Sigmoid colon (tissue), 7 donors: ENCODE measurements around the gene RIPK1. TPM values are rescaled to one million over a fixed set of nuclear protein-coding genes. Genes with fewer than 3 reads are reported as not detected.
"Not testable (repeated sequence)": the region's sequence is repeated elsewhere in the genome, so short reads cannot be mapped to it uniquely, and the experiment has no call there.

ENCODE experiments used
- DNase-seq: peaks from one replicate; pipeline ENCODE4 v3.0.0-alpha.2; 2019
- H3K27ac ChIP-seq, 4 donors: fragments of 200-600 bp; sonication (generic); one replicate each; pipeline ENCODE4 v1.5.1; 2016 to 2019; ENCODE audit warnings: mild to moderate bottlenecking in 1 of 4
- H3K27me3 ChIP-seq, 3 donors: fragments of 200-600 bp; sonication (generic); one replicate each; pipeline ENCODE4 v1.5.1; 2019; ENCODE audit warnings: mild to moderate bottlenecking in 1 of 3
- H3K36me3 ChIP-seq, 4 donors: fragments of 200-600 bp; sonication (generic); one replicate each; pipeline ENCODE4 v1.5.1; 2016 to 2019
- H3K4me1 ChIP-seq, 4 donors: fragments of 200-600 bp; sonication (generic); one replicate each; pipeline ENCODE4 v1.5.1; 2017 to 2019
- H3K4me3 ChIP-seq, 4 donors: fragments of 200-600 bp; sonication (generic); one replicate each; pipeline ENCODE4 v1.5.1; 2017 to 2019; ENCODE audit warnings: mild to moderate bottlenecking in 2 of 4, moderate library complexity in 1 of 4
- H3K9me3 ChIP-seq, 4 donors: fragments of 200-600 bp in 3 of 4; sonication (generic) in 3 of 4; one replicate each; pipeline versions ENCODE4 v1.5.1 to v1.6.1; 2013 to 2019
- CTCF ChIP-seq, 4 experiments: fragments of 450-650 bp in 3 of 4; fragments of 200-600 bp in 1 of 4; IDR thresholded peaks; one replicate each; pipeline ENCODE4 v1.5.1; 2016 to 2019; ENCODE audit warnings: antibody characterized with exemption in 4 of 4, mild to moderate bottlenecking in 3 of 4, moderate library complexity in 2 of 4
- EP300 ChIP-seq, 4 donors: sonication (generic); formaldehyde crosslinking; IDR thresholded peaks; one replicate each; pipeline ENCODE4 v1.6.1; 2017; ENCODE audit warnings: antibody characterized with exemption in 4 of 4
- POLR2A ChIP-seq, 2 donors: fragments of 450-650 bp; IDR thresholded peaks; one replicate each; pipeline ENCODE4 v1.6.1; 2016; ENCODE audit warnings: antibody characterized with exemption in 2 of 2, mild to moderate bottlenecking in 2 of 2, moderate library complexity in 2 of 2
- POLR2AphosphoS5 ChIP-seq, 4 donors: sonication (generic); formaldehyde crosslinking; IDR thresholded peaks; one replicate each; pipeline ENCODE4 v1.6.1; 2017; ENCODE audit warnings: antibody characterized with exemption in 4 of 4
- WGBS, 2 donors: extraction: QIAGEN DNeasy Blood & Tissue Kit; methylation state at CpG; one replicate each; pipeline ENCODE4 v1.1.7; 2013; 5-methylcytosine and 5-hydroxymethylcytosine counted together
- intact Hi-C: fragments of 100-400 bp; cut with DNase I; formaldehyde crosslinking; loops from one replicate; pipeline ENCODE4 v1.15.1; 2023
- polyA plus RNA-seq, 3 donors: library from polyadenylated mRNA; stranded (reverse); fragments of 200-250 nt; gene quantifications; one replicate each; pipeline ENCODE4 v1.2.3, GENCODE V29; 2013
- total RNA-seq, 4 donors: library from RNA; depleted of rRNA; stranded (reverse); fragments of >200 nt; gene quantifications; one replicate each; pipeline ENCODE4 v1.1.0, GENCODE V29; 2016
- donor health status: healthy with polysubstance abuse.
- donor health status: Bipolar disorder and iron deficiency.
- donor health status: healthy.

The RIPK1 gene
- total and polyA plus RNA-seq, 7 donors: 19.7 to 27.3 (median 20.7) TPM

- DNase-seq: no peak
- Histone ChIP-seq H3K27me3 (no peaks in the 10 kb centered on the region), H3K27ac (no peak overlapping the region), H3K4me1 (peaks cover 0 to 22% (median 15%) of the 10 kb centered on the region in 4 donors), H3K4me3 (no peak overlapping the region), H3K9me3 (no peaks in the 10 kb centered on the region), H3K36me3 (peaks cover 8 to 47% (median 30%) of the 10 kb centered on the region in 4 donors)
- 93 to 96% methylated on average over 3 of the region's 3 CpGs for WGBS, 2 donors
- intact Hi-C loops: no loop called here
- TF ChIP-seq POLR2A (IDR thresholded peaks at IDR 0.05): no peak
- no peak for TF ChIP-seq CTCF (IDR thresholded peaks at IDR 0.05)
- TF ChIP-seq EP300 (IDR thresholded peaks at IDR 0.05): no peak
- TF ChIP-seq POLR2AphosphoS5 (IDR thresholded peaks at IDR 0.05): no peak
Measured at GRCh38 chr6:3076320-3076719, 8.0 kb downstream of the RIPK1 start.

- H3K36me3 ChIP-seq: peaks cover 8 to 57% (median 34%) of the 10 kb centered on the region in 4 donors
- 91 to 94% methylated on average over 9 of the region's 9 CpGs for WGBS, 2 donors
- no peaks in the 10 kb centered on the region for H3K9me3 ChIP-seq
Measured at GRCh38 chr6:3077430-3077829, 9.1 kb downstream of the RIPK1 start.

GRCh38 chr6:3078952-3079351, 10.7 kb downstream of the RIPK1 start:
- H3K4me3 ChIP-seq, intact Hi-C loops, H3K27me3 ChIP-seq, H3K9me3 ChIP-seq, DNase-seq, H3K27ac ChIP-seq: not testable (repeated sequence)
- Histone ChIP-seq H3K4me1 (peaks cover 0 to 18% (median 14%) of the 10 kb centered on the region in 4 donors), H3K36me3 (peaks cover 8 to 72% (median 47%) of the 10 kb centered on the region in 4 donors)
- WGBS, 2 donors: 96 to 98% methylated on average over 8 of the region's 8 CpGs

More at GRCh38 chr6:3077430-3077829, 9.1 kb downstream of the RIPK1 start:
- H3K27me3 ChIP-seq: no peaks in the 10 kb centered on the region
- intact Hi-C loops: no loop called here
- H3K4me3 ChIP-seq: no peak overlapping the region
- H3K27ac ChIP-seq: no peak overlapping the region
- H3K4me1 ChIP-seq: peaks cover 0 to 18% (median 14%) of the 10 kb centered on the region in 4 donors
- DNase-seq: no peak
- TF ChIP-seq POLR2A (IDR thresholded peaks at IDR 0.05) (no peak), POLR2AphosphoS5 (IDR thresholded peaks at IDR 0.05) (no peak), CTCF (IDR thresholded peaks at IDR 0.05) (no peak), EP300 (IDR thresholded peaks at IDR 0.05) (no peak)

- WGBS, 2 donors: 87 to 98% methylated on average over 1 of the region's 1 CpG
- H3K27me3 ChIP-seq: no peaks in the 10 kb centered on the region
- TF ChIP-seq POLR2AphosphoS5 (IDR thresholded peaks at IDR 0.05) (no peak), EP300 (IDR thresholded peaks at IDR 0.05) (no peak), CTCF (IDR thresholded peaks at IDR 0.05) (no peak), POLR2A (IDR thresholded peaks at IDR 0.05) (no peak)
- peaks cover 8 to 80% (median 50%) of the 10 kb centered on the region in 4 donors for H3K36me3 ChIP-seq
- no peak for DNase-seq
- peaks cover 0 to 18% (median 14%) of the 10 kb centered on the region in 4 donors for H3K4me1 ChIP-seq
- no peak overlapping the region for H3K4me3 ChIP-seq
- H3K27ac ChIP-seq: no peak overlapping the region
- no peaks in the 10 kb centered on the region for H3K9me3 ChIP-seq
- intact Hi-C loops: no loop called here
Measured at GRCh38 chr6:3079682-3080081, 11.4 kb downstream of the RIPK1 start.

- Histone ChIP-seq H3K4me3 (no peak overlapping the region), H3K27ac (no peak overlapping the region), H3K27me3 (no peaks in the 10 kb centered on the region), H3K4me1 (no peaks in the 10 kb centered on the region), H3K36me3 (peaks cover 8 to 98% (median 53%) of the 10 kb centered on the region in 4 donors), H3K9me3 (no peaks in the 10 kb centered on the region)
- TF ChIP-seq CTCF (IDR thresholded peaks at IDR 0.05): no peak
- TF ChIP-seq POLR2AphosphoS5 (IDR thresholded peaks at IDR 0.05): no peak
- TF ChIP-seq EP300 (IDR thresholded peaks at IDR 0.05): no peak
- TF ChIP-seq POLR2A (IDR thresholded peaks at IDR 0.05): no peak
- DNase-seq: no peak
- intact Hi-C loops: no loop called here
- 95% methylated on average over 5 of the region's 5 CpGs for WGBS, 2 donors
Measured at GRCh38 chr6:3081960-3082359, 13.7 kb downstream of the RIPK1 start.
